GM23338 (cell line): ENCODE measurements around the gene STXBP5. TPM values are rescaled to one million over a fixed set of nuclear protein-coding genes. Genes with fewer than 3 reads are reported as not detected.

Experiments used
- ATAC-seq: fragments of 200-7000 bp; cut with Tn5 transposase; 3 replicates; pipeline ENCODE4 v1.9.1; 2020
- DNase-seq: peaks from one replicate; pipeline ENCODE4 v3.0.0-alpha.2; 2015; ENCODE audit warnings: low spot score
- H2AFZ ChIP-seq: fragments of 200-600 bp; sonication (generic); 2 replicates; pipeline ENCODE4 v1.8.0; 2016; ENCODE audit warnings: antibody characterized with exemption, mild to moderate bottlenecking, moderate library complexity
- H3F3A ChIP-seq: fragments of 200-600 bp; sonication (generic); replicated peaks from 2 replicates; pipeline ENCODE4 v1.8.0; 2017; ENCODE audit warnings: antibody characterized with exemption, mixed run types, low read depth
- H3K27ac ChIP-seq: fragments of 200-600 bp; sonication (generic); 2 replicates; pipeline ENCODE4 v1.6.1; 2016; ENCODE audit warnings: low read depth
- H3K27me3 ChIP-seq: fragments of 200-600 bp; sonication (generic); 2 replicates; pipeline ENCODE4 v1.8.0; 2016; ENCODE audit warnings: mild to moderate bottlenecking, mixed run types, moderate library complexity; ENCODE audit not compliant: insufficient read depth
- H3K36me3 ChIP-seq: fragments of 200-600 bp; sonication (generic); 2 replicates; pipeline ENCODE4 v1.8.0; 2016; ENCODE audit warnings: mild to moderate bottlenecking; ENCODE audit not compliant: insufficient read depth
- H3K4me1 ChIP-seq: fragments of 200-600 bp; sonication (generic); 2 replicates; pipeline ENCODE4 v1.8.0; 2016; ENCODE audit warnings: mild to moderate bottlenecking, moderate library complexity; ENCODE audit not compliant: insufficient read depth
- H3K4me2 ChIP-seq: fragments of 200-600 bp; sonication (generic); 2 replicates; pipeline ENCODE4 v1.7.1; 2017; ENCODE audit warnings: mixed run types
- H3K4me3 ChIP-seq: fragments of 200-600 bp; sonication (generic); 2 replicates; pipeline ENCODE4 v1.6.1; 2016; ENCODE audit warnings: mixed run types
- H3K79me2 ChIP-seq: fragments of 200-600 bp; sonication (generic); replicated peaks from 2 replicates; pipeline ENCODE4 v1.8.0; 2017; ENCODE audit warnings: mild to moderate bottlenecking; ENCODE audit not compliant: insufficient read depth
- H3K9me2 ChIP-seq: fragments of 200-600 bp; sonication (generic); 2 replicates; pipeline ENCODE4 v1.8.0; 2017; ENCODE audit not compliant: insufficient read depth
- H4K20me1 ChIP-seq: fragments of 200-600 bp; sonication (generic); replicated peaks from 2 replicates; pipeline ENCODE4 v1.8.0; 2017; ENCODE audit warnings: mild to moderate bottlenecking; ENCODE audit not compliant: insufficient read depth
- H3K27ac Mint-ChIP-seq: 2 replicates; pipeline ENCODE4 v1.8.0; 2020; ENCODE audit warnings: inconsistent platforms, mild to moderate bottlenecking, moderate library complexity, mixed read lengths
- H3K27me3 Mint-ChIP-seq: 3 replicates; pipeline ENCODE4 v1.8.0; 2022; ENCODE audit warnings: low read depth, mild to moderate bottlenecking, moderate library complexity, mixed read lengths, inconsistent platforms; ENCODE audit not compliant: insufficient read depth, poor library complexity
- H3K36me3 Mint-ChIP-seq: 3 replicates; pipeline ENCODE4 v1.8.0; 2021; ENCODE audit warnings: low read depth, mild to moderate bottlenecking, inconsistent platforms, moderate library complexity, mixed read lengths
- H3K4me1 Mint-ChIP-seq: 3 replicates; pipeline ENCODE4 v1.8.0; 2020; ENCODE audit warnings: mild to moderate bottlenecking, inconsistent platforms, mixed read lengths
- H3K4me3 Mint-ChIP-seq: 3 replicates; pipeline ENCODE4 v1.8.0; 2021; ENCODE audit warnings: moderate library complexity, mild to moderate bottlenecking, inconsistent platforms, mixed read lengths
- H3K9me3 Mint-ChIP-seq: 3 replicates; pipeline ENCODE4 v1.8.0; 2020; ENCODE audit warnings: moderate library complexity, mild to moderate bottlenecking, inconsistent platforms, mixed read lengths
- CREB1 ChIP-seq: fragments of 250-450 bp; sonication (Bioruptor Pico); IDR thresholded peaks from 2 replicates; pipeline ENCODE4 v1.5.0; 2020; ENCODE audit warnings: low read depth, mild to moderate bottlenecking, moderate library complexity
- CTCF ChIP-seq, 2 experiments: fragments of 200-600 bp in 1 of 2; sonication (generic) in 1 of 2; conservative IDR thresholded peaks; 2 replicates each; pipeline versions ENCODE4 v1.5.1 to v1.6.1; 2016 to 2017; ENCODE audit warnings: antibody characterized with exemption in 2 of 2, low read depth in 2 of 2, mild to moderate bottlenecking in 2 of 2, moderate library complexity in 1 of 2
- EZH2phosphoT487 ChIP-seq: fragments of 200-600 bp; sonication (generic); IDR thresholded peaks from one replicate; pipeline ENCODE4 v1.8.1; 2018; ENCODE audit warnings: antibody characterized with exemption; ENCODE audit not compliant: unreplicated experiment
- JUNB ChIP-seq: IDR thresholded peaks from one replicate; pipeline ENCODE4 v1.6.1; 2016; ENCODE audit warnings: antibody characterized with exemption; ENCODE audit not compliant: unreplicated experiment
- POLR2AphosphoS5 ChIP-seq: IDR thresholded peaks from 2 replicates; pipeline ENCODE4 v1.6.1; 2016; ENCODE audit warnings: antibody characterized with exemption, low read depth
- STAT1 ChIP-seq: IDR thresholded peaks from one replicate; pipeline ENCODE4 v1.6.1; 2016; ENCODE audit warnings: antibody characterized with exemption; ENCODE audit not compliant: unreplicated experiment
- ZNF114 ChIP-seq: fragments of 250-450 bp; sonication (Bioruptor Pico); IDR thresholded peaks from 2 replicates; pipeline ENCODE4 v1.5.0; 2020; ENCODE audit warnings: mild to moderate bottlenecking, moderate library complexity
- polyA plus RNA-seq: library from polyadenylated mRNA; unstranded; fragments of >200 nt; fragmentation: Nextera tagmentation; extraction: Ambion mirVana; gene quantifications from 2 replicates; pipeline ENCODE4 v1.2.1, GENCODE V29; 2016
- total RNA-seq: library from RNA; depleted of rRNA; stranded (reverse); fragments of >200 nt; shearing (Covaris generic); gene quantifications from 2 replicates; pipeline ENCODE4 v1.2.3, GENCODE V29; 2014
- TF ChIP-seq, protein P1 (sequence below): fragments of 250-450 bp; sonication (Bioruptor Pico); IDR thresholded peaks from 2 replicates; pipeline ENCODE4 v1.5.0; 2020; ENCODE audit warnings: mild to moderate bottlenecking, moderate library complexity

STXBP5 gene
- total and polyA plus RNA-seq, 2 experiments from 2014 or later = 3.9 to 17.8 TPM

GRCh38 chr6:147297663-147298316 lies 93.6 kb downstream of the STXBP5 start:
- H3K4me3 ChIP-seq = no peak overlapping the region
- H3K9me2 ChIP-seq = peaks cover 13% of the 10 kb centered on the region
- H3K27ac ChIP-seq = no peak overlapping the region
- peaks cover 17% of the 10 kb centered on the region; the same call in 1 of the 2 replicates for H3K36me3 ChIP-seq
- Mint-ChIP-seq H3K4me1 (no peaks in the 10 kb centered on the region), H3K36me3 (peaks cover 56% of the 10 kb centered on the region), H3K4me3 (no peak overlapping the region), H3K27ac (no peak overlapping the region), H3K9me3 (peaks cover 31% of the 10 kb centered on the region), H3K27me3 (peaks cover 2% of the 10 kb centered on the region)
- H3K79me2 ChIP-seq = no peaks in the 10 kb centered on the region
- no peaks in the 10 kb centered on the region for H3K4me1 ChIP-seq
- no peaks in the 10 kb centered on the region for H3F3A ChIP-seq
- no peak overlapping the region for H3K4me2 ChIP-seq
- no peak overlapping the region for H2AFZ ChIP-seq
- no peaks in the 10 kb centered on the region for H3K27me3 ChIP-seq
- DNase-seq (no peak), ATAC-seq (no peak)
- no peaks in the 10 kb centered on the region for H4K20me1 ChIP-seq
- TF ChIP-seq JUNB (no peak), EZH2phosphoT487 (no peak), ZNF114 (CRISPR knock-in tag) (no peak), STAT1 (no peak), POLR2AphosphoS5 (no peak)

DNA sequence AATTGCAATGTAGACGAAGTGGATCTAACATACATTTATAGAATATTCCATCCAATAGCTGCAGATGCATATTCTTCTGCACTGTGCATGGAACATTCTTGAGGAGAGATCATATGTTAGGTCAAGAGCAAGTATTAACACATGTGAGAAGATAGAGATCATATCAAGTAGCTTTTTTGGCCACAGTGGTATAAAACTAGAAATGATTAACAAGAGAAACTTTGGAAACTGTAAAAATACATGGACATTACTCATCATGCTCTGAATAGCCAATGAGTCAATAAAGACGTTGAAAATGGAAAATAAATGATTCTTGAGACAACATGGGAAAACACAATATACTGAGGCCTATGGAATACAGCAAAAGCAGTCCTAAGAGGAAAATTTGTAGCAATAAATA lies 94.2 kb downstream of the STXBP5 start:
- Histone ChIP-seq H3K9me2 (peaks cover 13% of the 10 kb centered on the region), H4K20me1 (no peaks in the 10 kb centered on the region), H3K27ac (no peak overlapping the region), H3K4me2 (no peak overlapping the region), H3K4me3 (no peak overlapping the region), H3K79me2 (no peaks in the 10 kb centered on the region), H3K4me1 (no peaks in the 10 kb centered on the region), H3K36me3 (peaks cover 21% of the 10 kb centered on the region; the same call in 1 of the 2 replicates), H3F3A (no peaks in the 10 kb centered on the region), H2AFZ (no peak overlapping the region), H3K27me3 (no peaks in the 10 kb centered on the region)
- Mint-ChIP-seq H3K4me1 (no peaks in the 10 kb centered on the region), H3K27me3 (peaks cover 2% of the 10 kb centered on the region), H3K4me3 (no peak overlapping the region), H3K27ac (no peak overlapping the region), H3K36me3 (peaks cover 62% of the 10 kb centered on the region), H3K9me3 (peaks cover 36% of the 10 kb centered on the region)
- DNase-seq (no peak), ATAC-seq (no peak)
- TF ChIP-seq STAT1 = no peak
- no peak for TF ChIP-seq POLR2AphosphoS5

GRCh38 chr6:147299035-147299434 lies 94.8 kb downstream of the STXBP5 start:
- Mint-ChIP-seq H3K9me3 (peaks cover 42% of the 10 kb centered on the region), H3K4me1 (no peaks in the 10 kb centered on the region), H3K27me3 (peaks cover 2% of the 10 kb centered on the region), H3K27ac (no peak overlapping the region), H3K4me3 (no peak overlapping the region), H3K36me3 (peaks cover 68% of the 10 kb centered on the region)
- ATAC-seq (no peak), DNase-seq (no peak)
- Histone ChIP-seq H3K27ac (no peak overlapping the region), H3K4me3 (no peak overlapping the region), H3K36me3 (peaks cover 27% of the 10 kb centered on the region; the same call in 1 of the 2 replicates), H3F3A (no peaks in the 10 kb centered on the region), H3K9me2 (peaks cover 13% of the 10 kb centered on the region), H4K20me1 (no peaks in the 10 kb centered on the region), H3K4me1 (no peaks in the 10 kb centered on the region), H3K4me2 (no peak overlapping the region), H3K27me3 (no peaks in the 10 kb centered on the region), H3K79me2 (no peaks in the 10 kb centered on the region), H2AFZ (no peak overlapping the region)
- TF ChIP-seq, protein P1, sequence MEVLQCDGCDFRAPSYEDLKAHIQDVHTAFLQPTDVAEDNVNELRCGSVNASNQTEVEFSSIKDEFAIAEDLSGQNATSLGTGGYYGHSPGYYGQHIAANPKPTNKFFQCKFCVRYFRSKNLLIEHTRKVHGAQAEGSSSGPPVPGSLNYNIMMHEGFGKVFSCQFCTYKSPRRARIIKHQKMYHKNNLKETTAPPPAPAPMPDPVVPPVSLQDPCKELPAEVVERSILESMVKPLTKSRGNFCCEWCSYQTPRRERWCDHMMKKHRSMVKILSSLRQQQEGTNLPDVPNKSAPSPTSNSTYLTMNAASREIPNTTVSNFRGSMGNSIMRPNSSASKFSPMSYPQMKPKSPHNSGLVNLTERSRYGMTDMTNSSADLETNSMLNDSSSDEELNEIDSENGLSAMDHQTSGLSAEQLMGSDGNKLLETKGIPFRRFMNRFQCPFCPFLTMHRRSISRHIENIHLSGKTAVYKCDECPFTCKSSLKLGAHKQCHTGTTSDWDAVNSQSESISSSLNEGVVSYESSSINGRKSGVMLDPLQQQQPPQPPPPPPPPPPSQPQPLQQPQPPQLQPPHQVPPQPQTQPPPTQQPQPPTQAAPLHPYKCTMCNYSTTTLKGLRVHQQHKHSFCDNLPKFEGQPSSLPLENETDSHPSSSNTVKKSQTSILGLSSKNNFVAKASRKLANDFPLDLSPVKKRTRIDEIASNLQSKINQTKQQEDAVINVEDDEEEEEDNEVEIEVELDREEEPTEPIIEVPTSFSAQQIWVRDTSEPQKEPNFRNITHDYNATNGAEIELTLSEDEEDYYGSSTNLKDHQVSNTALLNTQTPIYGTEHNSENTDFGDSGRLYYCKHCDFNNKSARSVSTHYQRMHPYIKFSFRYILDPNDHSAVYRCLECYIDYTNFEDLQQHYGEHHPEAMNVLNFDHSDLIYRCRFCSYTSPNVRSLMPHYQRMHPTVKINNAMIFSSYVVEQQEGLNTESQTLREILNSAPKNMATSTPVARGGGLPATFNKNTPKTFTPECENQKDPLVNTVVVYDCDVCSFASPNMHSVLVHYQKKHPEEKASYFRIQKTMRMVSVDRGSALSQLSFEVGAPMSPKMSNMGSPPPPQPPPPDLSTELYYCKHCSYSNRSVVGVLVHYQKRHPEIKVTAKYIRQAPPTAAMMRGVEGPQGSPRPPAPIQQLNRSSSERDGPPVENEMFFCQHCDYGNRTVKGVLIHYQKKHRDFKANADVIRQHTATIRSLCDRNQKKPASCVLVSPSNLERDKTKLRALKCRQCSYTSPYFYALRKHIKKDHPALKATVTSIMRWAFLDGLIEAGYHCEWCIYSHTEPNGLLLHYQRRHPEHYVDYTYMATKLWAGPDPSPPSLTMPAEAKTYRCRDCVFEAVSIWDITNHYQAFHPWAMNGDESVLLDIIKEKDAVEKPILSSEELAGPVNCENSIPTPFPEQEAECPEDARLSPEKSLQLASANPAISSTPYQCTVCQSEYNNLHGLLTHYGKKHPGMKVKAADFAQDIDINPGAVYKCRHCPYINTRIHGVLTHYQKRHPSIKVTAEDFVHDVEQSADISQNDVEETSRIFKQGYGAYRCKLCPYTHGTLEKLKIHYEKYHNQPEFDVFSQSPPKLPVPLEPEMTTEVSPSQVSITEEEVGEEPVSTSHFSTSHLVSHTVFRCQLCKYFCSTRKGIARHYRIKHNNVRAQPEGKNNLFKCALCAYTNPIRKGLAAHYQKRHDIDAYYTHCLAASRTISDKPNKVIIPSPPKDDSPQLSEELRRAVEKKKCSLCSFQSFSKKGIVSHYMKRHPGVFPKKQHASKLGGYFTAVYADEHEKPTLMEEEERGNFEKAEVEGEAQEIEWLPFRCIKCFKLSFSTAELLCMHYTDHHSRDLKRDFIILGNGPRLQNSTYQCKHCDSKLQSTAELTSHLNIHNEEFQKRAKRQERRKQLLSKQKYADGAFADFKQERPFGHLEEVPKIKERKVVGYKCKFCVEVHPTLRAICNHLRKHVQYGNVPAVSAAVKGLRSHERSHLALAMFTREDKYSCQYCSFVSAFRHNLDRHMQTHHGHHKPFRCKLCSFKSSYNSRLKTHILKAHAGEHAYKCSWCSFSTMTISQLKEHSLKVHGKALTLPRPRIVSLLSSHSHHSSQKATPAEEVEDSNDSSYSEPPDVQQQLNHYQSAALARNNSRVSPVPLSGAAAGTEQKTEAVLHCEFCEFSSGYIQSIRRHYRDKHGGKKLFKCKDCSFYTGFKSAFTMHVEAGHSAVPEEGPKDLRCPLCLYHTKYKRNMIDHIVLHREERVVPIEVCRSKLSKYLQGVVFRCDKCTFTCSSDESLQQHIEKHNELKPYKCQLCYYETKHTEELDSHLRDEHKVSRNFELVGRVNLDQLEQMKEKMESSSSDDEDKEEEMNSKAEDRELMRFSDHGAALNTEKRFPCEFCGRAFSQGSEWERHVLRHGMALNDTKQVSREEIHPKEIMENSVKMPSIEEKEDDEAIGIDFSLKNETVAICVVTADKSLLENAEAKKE (CRISPR knock-in tag) = no peak
- TF ChIP-seq CTCF (conservative IDR thresholded peaks at IDR 0.05; ENCODE audit: low read depth in 2 of 2) (no peak), CREB1 (CRISPR knock-in tag) (no peak), EZH2phosphoT487 (no peak)
